Measurements from ENCODE around the gene PCNT. TPM values are rescaled to one million over a fixed set of nuclear protein-coding genes. Genes with fewer than 3 reads are reported as not detected.

Gene PCNT
- total and polyA plus RNA-seq, 2 of the 4 experiments (the other 2 are of a cell fraction): 10.0 to 19.4 TPM

- ATAC-seq (ENCODE audit: low read depth): no peak
- H2AK9ac ChIP-seq (replicated peaks; ENCODE audit: low read depth, low read length, poor library complexity): no peak overlapping the region
- intact Hi-C loops (cut with micrococcal nuclease): no loop called here
- H3K9ac ChIP-seq (ENCODE audit: low read depth, low read length): no peak overlapping the region
- H4K91ac ChIP-seq (ENCODE audit: insufficient read depth, low read depth, low read length): no peak overlapping the region
- H2BK120ac ChIP-seq (ENCODE audit: low read depth, low read length): no peak overlapping the region
- no peak overlapping the region for H2BK15ac ChIP-seq (ENCODE audit: low read depth, low read length)
- no peaks in the 10 kb centered on the region; the same call in 1 of the 2 replicates for H3K9me1 ChIP-seq (ENCODE audit: insufficient read depth, low read length)
- no peak overlapping the region for H2BK5ac ChIP-seq (ENCODE audit: low read depth, low read length, poor library complexity, severe bottlenecking)
- no peak overlapping the region for H3K27ac ChIP-seq (ENCODE audit: insufficient read depth, low read length)
- BruUV-seq (replicated peaks): no TSS peak
- H3K14ac ChIP-seq (replicated peaks; ENCODE audit: low read depth, low read length): no peak overlapping the region
- no peak overlapping the region for H3K4me2 ChIP-seq (ENCODE audit: low read depth, low read length)
- H2AFZ ChIP-seq (replicated peaks; ENCODE audit: low read length, poor library complexity): no peak overlapping the region
- ChIA-PET POLR2A (ENCODE audit: unreplicated experiment) (no interaction called here), CTCF (no interaction called here)
- H4K5ac ChIP-seq (ENCODE audit: low read depth, low read length): no peak overlapping the region
- no peak for DNase-seq
- no peak overlapping the region for H3K56ac ChIP-seq (ENCODE audit: extremely low read depth, insufficient read depth, low read length)
- no peaks in the 10 kb centered on the region; the same call in 1 of the 2 replicates for H4K20me1 ChIP-seq (ENCODE audit: insufficient read depth, low read length)
- no peak overlapping the region for H3K4me3 ChIP-seq (ENCODE audit: insufficient read depth, low read depth, low read length)
- no peak overlapping the region for H3K23ac ChIP-seq (ENCODE audit: low read depth, low read length)
- TF ChIP-seq RAD21 (IDR thresholded peaks at IDR 0.05; ENCODE audit: low read length) (no peak), POLR2A (IDR thresholded peaks at IDR 0.05; ENCODE audit: low read depth, low read length) (no peak), FOS (IDR thresholded peaks at IDR 0.05; ENCODE audit: low read depth, low read length) (no peak), RCOR1 (IDR thresholded peaks at IDR 0.05; ENCODE audit: insufficient replicate concordance, low read length) (no peak), MAZ (IDR thresholded peaks at IDR 0.05; ENCODE audit: borderline replicate concordance, low read depth, low read length) (no peak), MXI1 (IDR thresholded peaks at IDR 0.05; ENCODE audit: borderline replicate concordance, low read depth, low read length) (no peak), ELK1 (IDR thresholded peaks at IDR 0.05; ENCODE audit: borderline replicate concordance, low read depth, low read length) (no peak), RFX5 (IDR thresholded peaks at IDR 0.05; ENCODE audit: low read depth, low read length) (no peak)
- H2BK20ac ChIP-seq (ENCODE audit: low read depth, low read length): no peak overlapping the region
- no peak overlapping the region for H3K18ac ChIP-seq (ENCODE audit: low read depth, low read length)
- H3K27me3 ChIP-seq (ENCODE audit: control insufficient read depth, insufficient read depth, low read length): no peaks in the 10 kb centered on the region
- peaks cover 75% of the 10 kb centered on the region for H3K36me3 ChIP-seq (ENCODE audit: control insufficient read depth, insufficient read depth, low read length)
- 94% methylated on average over 6 of the region's 13 CpGs; no CpG with 5 or more reads in 1 of the 2 experiments for WGBS, 2 experiments (ENCODE audit: extremely low coverage in 2 of 2, insufficient read length in 1 of 2)
- no peaks in the 10 kb centered on the region for H3K4me1 ChIP-seq (ENCODE audit: control insufficient read depth, insufficient read depth, low read length)
- H2AK5ac ChIP-seq (ENCODE audit: low read depth, low read length): no peak overlapping the region
- H3K9me3 ChIP-seq (ENCODE audit: control insufficient read depth, insufficient read depth, low read length): no peaks in the 10 kb centered on the region
- in situ Hi-C loops (cut with MboI; ENCODE audit: low sequenced_read_pairs): no loop called here
- H3K4ac ChIP-seq (ENCODE audit: low read depth, low read length): no peak overlapping the region
- H4K8ac ChIP-seq (ENCODE audit: low read depth in 2 of 2, low read length in 2 of 2): no peak overlapping the region
- no peaks in the 10 kb centered on the region; a peak in 1 of 4 replicates for H3K79me1 ChIP-seq (ENCODE audit: low read depth in 1 of 2, low read length in 2 of 2)
- dilution Hi-C loops (cut with HindIII; ENCODE audit: low sequenced_read_pairs, unreplicated experiment): no loop called here
Measured at GRCh38 chr21:46354518-46354917, 30.6 kb downstream of the PCNT start.
